ENCODE measurements around the gene PCDH9. TPM values are rescaled to one million over a fixed set of nuclear protein-coding genes. Genes with fewer than 3 reads are reported as not detected.

The PCDH9 gene
- total RNA-seq, 3 donors from 2014 or later, result 0.13 to 0.38 (median 0.13) TPM

GRCh38 chr13:67061750-67062149 lies 168.4 kb downstream of the PCDH9 start:
- Mint-ChIP-seq H3K9me3 (no peaks in the 10 kb centered on the region), H3K4me1 (ENCODE audit: low read depth) (no peaks in the 10 kb centered on the region), H3K4me3 (no peak overlapping the region), H3K27me3 (ENCODE audit: low read depth) (no peaks in the 10 kb centered on the region), H3K36me3 (ENCODE audit: insufficient read depth) (no peaks in the 10 kb centered on the region)
- ATAC-seq, result no peak
- no peak for DNase-seq

GRCh38 chr13:67052550-67053490 lies 177.3 kb downstream of the PCDH9 start:
- no peak for ATAC-seq
- no peak for DNase-seq
- Mint-ChIP-seq H3K4me1 (ENCODE audit: low read depth) (no peaks in the 10 kb centered on the region), H3K36me3 (ENCODE audit: insufficient read depth) (no peaks in the 10 kb centered on the region), H3K27me3 (ENCODE audit: low read depth) (no peaks in the 10 kb centered on the region), H3K4me3 (no peak overlapping the region), H3K9me3 (peaks cover 6% of the 10 kb centered on the region)

DNA sequence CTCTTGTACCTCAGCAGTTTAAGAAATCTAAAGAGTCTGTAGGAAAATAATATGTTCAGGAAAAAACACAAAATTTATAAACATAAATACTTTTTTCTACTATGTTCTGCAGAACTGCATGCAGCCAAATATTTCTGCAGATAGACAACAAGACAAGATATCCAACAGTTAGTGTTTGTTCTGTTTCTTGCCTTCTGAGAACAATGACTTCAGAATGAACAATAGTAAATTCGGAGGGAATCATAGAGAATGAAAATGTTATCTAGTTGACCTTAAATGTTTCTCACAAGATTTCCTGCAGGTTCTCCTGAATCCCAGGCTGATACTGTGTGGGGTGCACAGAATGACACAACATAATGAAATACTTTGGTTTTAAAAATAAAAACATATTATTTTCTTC lies 180.4 kb downstream of the PCDH9 start:
- DNase-seq, result no peak
- ATAC-seq, result no peak
- Mint-ChIP-seq H3K9me3 (peaks cover 10% of the 10 kb centered on the region), H3K4me1 (ENCODE audit: low read depth) (no peaks in the 10 kb centered on the region), H3K4me3 (no peak overlapping the region), H3K27me3 (ENCODE audit: low read depth) (no peaks in the 10 kb centered on the region), H3K36me3 (ENCODE audit: insufficient read depth) (no peaks in the 10 kb centered on the region)

- Mint-ChIP-seq H3K36me3 (ENCODE audit: insufficient read depth) (no peaks in the 10 kb centered on the region), H3K9me3 (peaks cover 8% of the 10 kb centered on the region), H3K4me3 (no peak overlapping the region), H3K4me1 (ENCODE audit: low read depth) (no peaks in the 10 kb centered on the region), H3K27me3 (ENCODE audit: low read depth) (no peaks in the 10 kb centered on the region)
- DNase-seq (no peak), ATAC-seq (no peak)
Measured at GRCh38 chr13:67048821-67049150, 181.3 kb downstream of the PCDH9 start.

DNA sequence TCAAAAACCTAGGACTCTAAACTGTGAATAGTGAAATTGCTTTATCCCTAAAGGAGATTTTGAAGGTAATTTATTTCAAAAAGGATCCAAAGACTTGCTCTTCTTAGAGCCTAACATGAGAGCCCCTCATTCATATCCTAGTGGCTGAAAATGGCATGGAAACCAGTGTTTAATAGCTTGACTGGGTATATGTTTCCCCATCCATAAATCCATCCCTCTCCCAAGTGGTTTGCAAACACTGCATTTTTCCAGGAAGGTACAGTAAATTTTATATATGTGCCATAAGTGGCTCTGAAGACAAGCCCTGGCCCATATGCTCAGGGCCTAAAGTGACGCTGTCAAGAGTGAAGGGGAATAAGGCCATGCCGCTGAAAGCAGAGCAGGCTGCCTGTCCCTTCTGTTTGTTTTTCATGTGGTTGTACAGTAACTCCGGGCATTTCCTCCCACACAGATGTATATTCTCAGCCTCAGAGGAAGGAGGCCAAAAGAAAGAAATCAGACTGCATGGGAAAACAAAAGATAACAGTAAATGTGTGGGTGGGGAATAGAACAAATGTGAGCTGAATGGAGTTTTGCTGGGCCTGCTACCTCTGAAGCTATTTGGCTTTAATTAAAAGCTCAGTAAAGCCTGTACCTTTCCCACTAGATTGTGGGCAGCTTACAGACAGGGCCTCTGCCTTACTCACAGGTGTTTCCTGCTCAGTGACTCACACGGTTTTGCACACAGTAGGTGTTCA lies 181.9 kb downstream of the PCDH9 start:
- Mint-ChIP-seq H3K36me3 (ENCODE audit: insufficient read depth) (no peaks in the 10 kb centered on the region), H3K27me3 (ENCODE audit: low read depth) (no peaks in the 10 kb centered on the region), H3K4me3 (no peak overlapping the region), H3K4me1 (ENCODE audit: low read depth) (no peaks in the 10 kb centered on the region), H3K9me3 (peaks cover 7% of the 10 kb centered on the region)
- DNase-seq (no peak), ATAC-seq (no peak)

DNA sequence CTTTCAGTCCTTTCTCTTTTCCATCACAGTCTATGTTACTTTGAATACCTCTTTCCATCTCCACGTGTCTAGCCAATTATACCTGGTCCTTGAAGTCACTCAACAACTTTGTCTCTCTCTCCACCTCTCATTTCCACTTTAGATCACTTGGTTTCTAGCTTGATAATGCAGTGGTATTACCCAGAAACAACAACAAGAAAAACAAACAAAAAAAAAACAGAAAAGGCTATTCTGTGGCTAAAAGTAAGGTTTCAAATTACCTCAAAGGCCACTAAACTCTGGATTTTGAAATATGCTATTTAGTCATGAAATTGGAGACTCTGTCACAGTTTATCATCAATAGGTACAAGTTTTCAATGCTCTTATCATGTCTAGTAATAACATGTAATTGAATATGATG lies 184.8 kb downstream of the PCDH9 start:
- DNase-seq (no peak), ATAC-seq (no peak)
- H3K27me3 Mint-ChIP-seq (ENCODE audit: low read depth), result no peaks in the 10 kb centered on the region
- no peaks in the 10 kb centered on the region for H3K4me1 Mint-ChIP-seq (ENCODE audit: low read depth)
- peaks cover 13% of the 10 kb centered on the region for H3K9me3 Mint-ChIP-seq
- no peak overlapping the region for H3K4me3 Mint-ChIP-seq
- no peaks in the 10 kb centered on the region for H3K36me3 Mint-ChIP-seq (ENCODE audit: insufficient read depth)

DNA sequence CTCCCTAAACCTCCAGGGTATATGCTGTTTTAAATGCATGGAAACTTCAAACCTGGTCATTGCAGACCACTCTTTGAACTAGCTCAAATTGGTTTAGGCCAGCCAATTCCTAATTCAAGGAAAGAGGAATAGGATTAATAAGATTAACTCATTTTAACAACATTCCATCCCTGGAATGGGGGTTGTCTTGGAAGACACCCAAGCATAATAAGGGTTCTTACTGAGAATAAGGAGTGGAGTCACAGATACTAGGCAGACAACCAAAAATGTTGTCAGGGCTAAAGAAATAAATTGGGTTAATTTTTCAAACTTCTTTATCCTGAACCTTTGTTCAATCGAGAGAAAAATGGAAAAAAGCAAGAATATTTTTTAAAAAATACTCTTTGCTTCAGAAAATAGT lies 186.2 kb downstream of the PCDH9 start:
- Mint-ChIP-seq H3K27me3 (ENCODE audit: low read depth) (no peaks in the 10 kb centered on the region), H3K4me3 (no peak overlapping the region), H3K36me3 (ENCODE audit: insufficient read depth) (no peaks in the 10 kb centered on the region), H3K9me3 (peaks cover 11% of the 10 kb centered on the region), H3K4me1 (ENCODE audit: low read depth) (no peaks in the 10 kb centered on the region)
- DNase-seq, result no peak
- no peak for ATAC-seq

DNA sequence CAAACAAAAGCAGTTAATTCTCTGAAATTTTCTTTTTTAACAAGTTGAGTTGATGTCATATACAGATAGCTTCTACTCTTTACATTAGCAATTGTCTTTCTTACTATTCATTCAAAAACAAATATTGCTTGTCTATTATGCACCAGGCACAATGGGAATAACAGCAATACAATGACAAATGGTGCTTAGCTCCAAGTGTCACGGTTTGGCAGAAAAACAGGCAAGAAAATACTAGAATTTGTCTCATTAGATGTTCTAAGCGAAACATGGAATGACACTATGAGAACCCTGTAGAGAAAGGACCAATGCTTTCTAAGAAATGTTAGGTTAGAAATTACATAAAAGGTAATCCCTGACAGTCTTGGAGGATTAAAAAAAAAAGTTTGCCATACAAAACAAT lies 187.6 kb downstream of the PCDH9 start:
- no peaks in the 10 kb centered on the region for H3K4me1 Mint-ChIP-seq (ENCODE audit: low read depth)
- no peaks in the 10 kb centered on the region for H3K36me3 Mint-ChIP-seq (ENCODE audit: insufficient read depth)
- H3K4me3 Mint-ChIP-seq, result no peak overlapping the region
- DNase-seq (no peak), ATAC-seq (no peak)
- peaks cover 11% of the 10 kb centered on the region for H3K9me3 Mint-ChIP-seq
- H3K27me3 Mint-ChIP-seq (ENCODE audit: low read depth), result no peaks in the 10 kb centered on the region

DNA sequence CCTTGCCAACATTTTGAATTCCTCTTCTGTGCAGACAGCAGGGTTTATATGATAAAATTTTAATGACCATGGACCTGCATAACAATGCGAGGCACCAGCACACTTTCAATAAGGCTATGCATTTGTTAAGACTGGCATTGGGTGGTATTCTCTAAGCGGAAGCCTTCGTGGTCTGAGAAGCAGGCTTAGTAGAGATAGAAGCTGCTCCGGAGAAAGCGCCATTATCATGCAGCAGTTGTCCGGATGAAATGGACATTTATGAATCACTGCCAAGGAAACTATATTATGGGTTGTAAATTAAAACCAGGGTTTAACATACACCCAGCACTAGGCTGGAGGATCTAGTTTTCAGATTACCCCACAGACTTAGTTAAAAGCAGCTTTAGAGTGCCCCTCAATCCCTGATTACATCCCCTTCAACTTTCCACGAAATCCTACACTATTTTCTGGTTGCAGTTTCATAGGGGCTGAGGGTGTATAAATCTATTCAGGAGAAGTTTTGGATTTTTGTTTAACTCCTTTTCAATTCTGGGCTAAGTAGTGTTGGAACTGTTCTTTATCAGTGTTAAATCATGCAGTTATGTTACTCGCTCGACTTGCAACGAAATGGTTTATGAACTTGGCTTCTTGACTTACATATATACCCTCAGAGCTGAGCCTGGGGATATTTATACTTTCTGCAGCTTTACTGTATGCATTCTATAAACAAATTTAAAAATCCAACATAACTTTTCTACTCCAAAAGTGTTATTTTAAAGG lies 193.3 kb downstream of the PCDH9 start:
- ATAC-seq (no peak), DNase-seq (no peak)
- H3K27me3 Mint-ChIP-seq (ENCODE audit: low read depth), result no peaks in the 10 kb centered on the region
- H3K36me3 Mint-ChIP-seq (ENCODE audit: insufficient read depth), result no peaks in the 10 kb centered on the region
- H3K4me3 Mint-ChIP-seq, result no peak overlapping the region
- no peaks in the 10 kb centered on the region for H3K9me3 Mint-ChIP-seq
- no peaks in the 10 kb centered on the region for H3K4me1 Mint-ChIP-seq (ENCODE audit: low read depth)

DNA sequence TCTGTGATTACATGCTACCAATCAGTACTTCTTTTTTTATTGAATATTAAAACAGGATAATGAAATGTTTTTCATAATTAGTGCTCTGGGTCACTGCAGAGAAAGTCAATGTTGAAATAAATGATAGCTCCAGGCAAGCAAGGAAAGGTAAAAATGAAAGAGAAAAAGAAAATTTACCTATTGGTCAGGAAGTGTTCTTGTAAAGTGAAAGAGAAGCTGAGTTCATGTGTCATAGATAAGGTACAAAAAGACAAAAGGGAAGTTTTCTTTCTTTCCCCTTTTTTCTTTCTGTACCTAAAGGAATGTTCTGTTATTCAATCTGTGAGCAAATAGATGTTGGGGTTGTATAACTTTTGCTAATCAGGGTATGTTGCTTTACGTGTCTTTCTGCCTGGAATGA lies 197.0 kb downstream of the PCDH9 start:
- no peaks in the 10 kb centered on the region for H3K36me3 Mint-ChIP-seq (ENCODE audit: insufficient read depth)
- ATAC-seq, result no peak
- H3K9me3 Mint-ChIP-seq, result peaks cover 4% of the 10 kb centered on the region
- H3K27me3 Mint-ChIP-seq (ENCODE audit: low read depth), result no peaks in the 10 kb centered on the region
- H3K4me3 Mint-ChIP-seq, result no peak overlapping the region
- DNase-seq, result no peak
- no peaks in the 10 kb centered on the region for H3K4me1 Mint-ChIP-seq (ENCODE audit: low read depth)

DNA sequence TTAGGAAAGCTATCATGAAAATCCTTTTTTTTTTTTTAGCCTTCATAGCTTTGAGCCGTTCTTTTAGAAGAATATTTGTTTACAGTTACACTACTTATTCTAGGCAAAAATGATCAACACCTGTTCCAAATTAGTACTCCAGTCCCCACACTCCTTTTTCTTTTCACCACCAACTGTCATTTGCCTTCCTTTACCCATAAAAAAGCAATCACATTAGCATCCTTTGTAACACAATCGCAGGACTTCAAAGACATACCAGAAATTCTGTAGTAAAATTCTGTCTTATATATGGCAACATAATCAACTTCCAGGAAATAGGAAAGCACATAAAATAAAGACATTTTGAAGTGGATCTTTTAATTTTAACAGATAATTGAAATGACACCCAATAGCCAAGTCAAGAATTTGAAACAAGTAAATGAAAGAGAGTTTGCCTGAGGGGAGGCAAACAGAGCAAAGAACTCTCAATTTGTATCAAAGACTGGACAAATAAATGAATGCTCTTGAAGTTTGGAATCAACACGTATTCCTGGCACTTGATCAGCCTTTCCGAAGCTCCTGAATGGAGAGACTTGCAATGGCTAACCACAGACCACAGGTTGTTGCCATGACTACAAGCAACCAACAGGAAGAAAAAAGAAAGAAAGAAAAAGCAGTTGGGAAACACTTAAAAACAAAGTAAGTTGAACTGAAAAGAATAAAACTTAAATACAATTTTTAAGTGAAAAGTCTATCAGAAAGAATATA lies 206.8 kb downstream of the PCDH9 start:
- ATAC-seq (no peak), DNase-seq (no peak)
- no peak overlapping the region for H3K4me3 Mint-ChIP-seq
- H3K4me1 Mint-ChIP-seq (ENCODE audit: low read depth), result peaks cover 2% of the 10 kb centered on the region
- no peaks in the 10 kb centered on the region for H3K36me3 Mint-ChIP-seq (ENCODE audit: insufficient read depth)
- peaks cover 12% of the 10 kb centered on the region for H3K9me3 Mint-ChIP-seq
- H3K27me3 Mint-ChIP-seq (ENCODE audit: low read depth), result no peaks in the 10 kb centered on the region

- H3K27me3 Mint-ChIP-seq (ENCODE audit: low read depth), result no peaks in the 10 kb centered on the region
- no peak for ATAC-seq
- no peak overlapping the region for H3K4me3 Mint-ChIP-seq
- DNase-seq, result no peak
- H3K4me1 Mint-ChIP-seq (ENCODE audit: low read depth), result peaks cover 2% of the 10 kb centered on the region
- H3K9me3 Mint-ChIP-seq, result peaks cover 16% of the 10 kb centered on the region
- H3K36me3 Mint-ChIP-seq (ENCODE audit: insufficient read depth), result no peaks in the 10 kb centered on the region
Measured at GRCh38 chr13:67018775-67019174, 211.4 kb downstream of the PCDH9 start.

DNA sequence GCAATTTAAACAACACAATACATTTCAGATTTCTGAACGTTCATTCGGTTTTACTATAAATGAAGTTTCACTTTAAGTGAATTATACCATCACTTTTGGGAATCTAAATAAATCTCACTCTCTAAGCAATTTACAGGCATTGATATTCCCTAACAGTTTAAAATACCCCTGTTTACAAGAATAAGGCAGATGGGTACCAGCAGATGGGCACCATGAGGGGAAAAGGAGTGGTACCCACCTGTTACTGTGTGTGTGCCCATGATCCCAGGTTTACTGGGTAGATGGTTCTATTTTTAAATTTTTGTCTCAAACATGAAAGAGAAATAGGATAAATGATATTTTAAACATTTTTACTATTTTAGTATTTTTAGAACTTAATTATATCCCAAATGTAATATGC lies 212.9 kb downstream of the PCDH9 start:
- Mint-ChIP-seq H3K4me3 (no peak overlapping the region), H3K9me3 (peaks cover 7% of the 10 kb centered on the region), H3K27me3 (ENCODE audit: low read depth) (no peaks in the 10 kb centered on the region), H3K36me3 (ENCODE audit: insufficient read depth) (no peaks in the 10 kb centered on the region), H3K4me1 (ENCODE audit: low read depth) (peaks cover 2% of the 10 kb centered on the region)
- no peak for ATAC-seq
- DNase-seq, result no peak
